ENCODE data around the gene UBE2J1.

Gene UBE2J1

GRCh38 chr6:89351671-89352277, 748 bp downstream of the UBE2J1 start:
- no peak for DNase-seq (ENCODE audit: extremely low spot score)
- ChIA-PET CTCF (interaction anchor here (0.6 to 1.4 kb wide), 3 partner anchors 15 to 243 kb away, joined by 3 to 4 read pairs (median 4); no protein-coding TSS in a partner anchor), POLR2A (interaction anchor here (0.6 to 1.3 kb wide), 7 partner anchors 9 to 212 kb away, joined by 3 to 5 read pairs (median 3); partner anchors contain the start of gene PM20D2)
- no peak for TF ChIP-seq SUZ12 (IDR thresholded peaks at IDR 0.05)
- no peak for TF ChIP-seq ELF4 (IDR thresholded peaks at IDR 0.05)
- TF ChIP-seq CTBP1 (IDR thresholded peaks at IDR 0.05; ENCODE audit: borderline replicate concordance): no peak
- TF ChIP-seq FOXK2 (IDR thresholded peaks at IDR 0.05): no peak
- no peak for TF ChIP-seq FOXA1 (IDR thresholded peaks at IDR 0.05)
- no peak for TF ChIP-seq BHLHE40 (IDR thresholded peaks at IDR 0.05; ENCODE audit: borderline replicate concordance)
- TF ChIP-seq ARNT (IDR thresholded peaks at IDR 0.05): no peak
- no peak for TF ChIP-seq FOXM1 (IDR thresholded peaks at IDR 0.05; ENCODE audit: borderline replicate concordance)
- TF ChIP-seq TARDBP (IDR thresholded peaks at IDR 0.05): no peak
- no peak for TF ChIP-seq L3MBTL2 (conservative IDR thresholded peaks at IDR 0.05)
- TF ChIP-seq ZNF384 (IDR thresholded peaks at IDR 0.05): no peak
- TF ChIP-seq LEF1 (IDR thresholded peaks at IDR 0.05; ENCODE audit: borderline replicate concordance): no peak

DNA sequence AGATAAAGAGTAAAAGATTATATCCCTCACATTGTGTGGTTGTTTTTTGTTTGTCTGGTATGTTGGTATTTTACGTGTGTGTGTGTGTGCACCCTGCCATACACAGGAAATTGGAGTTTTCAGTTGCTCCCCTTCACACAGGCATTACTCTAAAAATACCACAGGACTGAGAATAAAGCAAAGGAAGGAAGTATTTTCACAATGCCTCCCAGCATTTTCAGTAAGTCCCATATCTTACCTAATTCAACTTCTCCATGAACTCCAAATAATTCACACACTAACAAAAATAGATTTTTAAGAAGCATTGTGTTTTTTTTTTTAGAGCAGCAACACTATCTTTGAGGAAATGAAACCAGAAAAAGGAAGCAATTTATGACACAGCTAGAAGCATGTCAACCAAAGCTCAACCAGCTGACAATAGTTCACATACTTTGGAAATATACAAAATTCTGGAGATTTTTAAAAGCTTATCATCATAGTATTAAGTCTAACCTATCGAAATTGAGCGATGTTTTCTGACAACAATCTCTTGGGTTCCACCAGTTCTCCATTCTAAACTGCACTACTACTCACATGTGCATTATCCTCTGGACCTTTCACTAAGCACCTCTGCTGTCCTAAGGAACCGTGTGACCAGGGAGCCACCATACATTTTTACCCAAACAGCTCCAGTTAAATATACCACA, 2.1 kb downstream of the UBE2J1 start:
- TF ChIP-seq HDGF (IDR thresholded peaks at IDR 0.05; ENCODE audit: borderline replicate concordance): no peak
- no peak for TF ChIP-seq L3MBTL2 (conservative IDR thresholded peaks at IDR 0.05)
- TF ChIP-seq LEF1 (IDR thresholded peaks at IDR 0.05; ENCODE audit: borderline replicate concordance): no peak
- TF ChIP-seq CTBP1 (IDR thresholded peaks at IDR 0.05; ENCODE audit: borderline replicate concordance): no peak
- no peak for TF ChIP-seq ZNF384 (IDR thresholded peaks at IDR 0.05)
- no peak for TF ChIP-seq FOXM1 (IDR thresholded peaks at IDR 0.05; ENCODE audit: borderline replicate concordance)
- TF ChIP-seq, protein P1, sequence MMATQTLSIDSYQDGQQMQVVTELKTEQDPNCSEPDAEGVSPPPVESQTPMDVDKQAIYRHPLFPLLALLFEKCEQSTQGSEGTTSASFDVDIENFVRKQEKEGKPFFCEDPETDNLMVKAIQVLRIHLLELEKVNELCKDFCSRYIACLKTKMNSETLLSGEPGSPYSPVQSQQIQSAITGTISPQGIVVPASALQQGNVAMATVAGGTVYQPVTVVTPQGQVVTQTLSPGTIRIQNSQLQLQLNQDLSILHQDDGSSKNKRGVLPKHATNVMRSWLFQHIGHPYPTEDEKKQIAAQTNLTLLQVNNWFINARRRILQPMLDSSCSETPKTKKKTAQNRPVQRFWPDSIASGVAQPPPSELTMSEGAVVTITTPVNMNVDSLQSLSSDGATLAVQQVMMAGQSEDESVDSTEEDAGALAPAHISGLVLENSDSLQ (IDR thresholded peaks at IDR 0.05): no peak
- no peak for TF ChIP-seq BHLHE40 (IDR thresholded peaks at IDR 0.05; ENCODE audit: borderline replicate concordance)
- no peak for TF ChIP-seq TARDBP (IDR thresholded peaks at IDR 0.05)
- no peak for TF ChIP-seq NFRKB (IDR thresholded peaks at IDR 0.05)
- no peak for TF ChIP-seq FOXA1 (IDR thresholded peaks at IDR 0.05)
- TF ChIP-seq FOXK2 (IDR thresholded peaks at IDR 0.05): no peak
- no peak for TF ChIP-seq ELF4 (IDR thresholded peaks at IDR 0.05)
- TF ChIP-seq SP1 (IDR thresholded peaks at IDR 0.05): no peak
- TF ChIP-seq ARNT (IDR thresholded peaks at IDR 0.05): no peak
- TF ChIP-seq SUZ12 (IDR thresholded peaks at IDR 0.05): no peak
- ChIA-PET CTCF (interaction anchor here (1.7 kb wide), 1 partner anchor 22 kb away, joined by 7 read pairs; no protein-coding TSS in a partner anchor), POLR2A (interaction anchor here (0.6 kb wide), 1 partner anchor 374 kb away, joined by 3 read pairs; no protein-coding TSS in a partner anchor)
- no peak for DNase-seq (ENCODE audit: extremely low spot score)

DNA sequence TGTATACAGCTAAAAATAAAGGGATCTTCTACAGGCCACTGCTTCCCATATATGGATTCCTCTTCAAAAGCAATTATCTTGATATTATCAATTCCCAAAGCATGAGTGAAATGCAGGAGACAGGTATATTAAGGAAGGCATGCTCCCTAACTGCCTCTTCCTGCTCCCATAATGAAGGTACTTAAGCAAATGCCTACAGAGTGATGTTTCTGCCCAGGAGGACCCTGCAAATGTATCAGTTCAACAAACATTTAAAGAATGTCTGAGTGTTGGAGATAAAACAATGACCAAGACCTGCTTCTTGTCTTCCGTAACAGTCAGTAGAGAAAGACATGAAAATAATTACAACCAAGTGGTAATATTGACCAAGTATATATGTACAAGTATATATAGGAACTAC, 4.2 kb downstream of the UBE2J1 start:
- CTCF ChIA-PET: interaction anchor here (0.6 to 0.9 kb wide), 4 partner anchors 19 to 330 kb away, joined by 3 to 4 read pairs (median 3); no protein-coding TSS in a partner anchor
- no peak for DNase-seq (ENCODE audit: extremely low spot score)
- TF ChIP-seq LEF1 (IDR thresholded peaks at IDR 0.05; ENCODE audit: borderline replicate concordance) (no peak), TARDBP (IDR thresholded peaks at IDR 0.05) (no peak), FOXA1 (IDR thresholded peaks at IDR 0.05) (no peak), ARNT (IDR thresholded peaks at IDR 0.05) (no peak), SP1 (IDR thresholded peaks at IDR 0.05) (no peak), L3MBTL2 (conservative IDR thresholded peaks at IDR 0.05) (no peak), NFRKB (IDR thresholded peaks at IDR 0.05) (no peak), HDGF (IDR thresholded peaks at IDR 0.05; ENCODE audit: borderline replicate concordance) (no peak), FOXK2 (IDR thresholded peaks at IDR 0.05) (no peak), ZNF384 (IDR thresholded peaks at IDR 0.05) (no peak), CTBP1 (IDR thresholded peaks at IDR 0.05; ENCODE audit: borderline replicate concordance) (no peak)
- TF ChIP-seq, protein P1 (IDR thresholded peaks at IDR 0.05): no peak
- POLR2A ChIA-PET: interaction anchor here (1.1 to 1.6 kb wide), 3 partner anchors 9 to 268 kb away, joined by 3 to 4 read pairs (median 3); partner anchors contain the start of gene PNRC1

- TF ChIP-seq, protein P1 (IDR thresholded peaks at IDR 0.05): no peak
- TF ChIP-seq ELF4 (IDR thresholded peaks at IDR 0.05) (no peak), HDGF (IDR thresholded peaks at IDR 0.05; ENCODE audit: borderline replicate concordance) (no peak), SP1 (IDR thresholded peaks at IDR 0.05) (no peak), CTBP1 (IDR thresholded peaks at IDR 0.05; ENCODE audit: borderline replicate concordance) (no peak), LEF1 (IDR thresholded peaks at IDR 0.05; ENCODE audit: borderline replicate concordance) (no peak), NFRKB (IDR thresholded peaks at IDR 0.05) (no peak)
- POLR2A ChIA-PET: interaction anchor here (0.8 to 1.6 kb wide), 4 partner anchors 9 to 385 kb away, joined by 3 to 5 read pairs (median 4); partner anchors contain the start of genes PNRC1 and RNGTT
- DNase-seq (ENCODE audit: extremely low spot score): no peak
- CTCF ChIA-PET: interaction anchor here (0.6 to 0.8 kb wide), 2 partner anchors 20 to 283 kb away, joined by 3 read pairs; no protein-coding TSS in a partner anchor
These were observed 4.7 kb downstream of the UBE2J1 start for GRCh38 chr6:89347825-89348224.

DNA sequence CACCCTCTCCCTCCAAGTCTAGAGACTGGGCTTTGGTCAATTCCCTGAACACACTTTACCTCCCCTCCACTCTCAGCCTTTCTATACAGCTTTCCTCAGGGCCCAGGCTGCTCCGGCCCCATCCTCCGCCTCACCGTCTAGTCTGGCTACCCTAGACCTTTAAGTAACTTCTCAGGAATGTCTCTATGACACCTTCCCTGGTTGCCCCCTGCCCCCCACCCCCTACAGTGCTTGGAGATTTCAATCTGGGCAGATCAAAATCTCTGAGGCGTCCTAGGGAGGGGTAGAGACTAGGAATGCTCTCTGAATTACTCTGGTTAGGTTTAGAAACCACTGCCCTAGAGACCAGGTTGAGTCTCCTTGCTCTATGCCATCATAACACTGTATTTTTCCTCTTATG, 6.1 kb downstream of the UBE2J1 start:
- TF ChIP-seq SUZ12 (IDR thresholded peaks at IDR 0.05) (no peak), ELF4 (IDR thresholded peaks at IDR 0.05) (no peak), BHLHE40 (IDR thresholded peaks at IDR 0.05; ENCODE audit: borderline replicate concordance) (no peak), FOXM1 (IDR thresholded peaks at IDR 0.05; ENCODE audit: borderline replicate concordance) (no peak), ARNT (IDR thresholded peaks at IDR 0.05) (no peak), SP1 (IDR thresholded peaks at IDR 0.05) (no peak)
- POLR2A ChIA-PET: no interaction called here
- no peak for DNase-seq (ENCODE audit: extremely low spot score)
- CTCF ChIA-PET: interaction anchor here (0.6 to 1.1 kb wide), 3 partner anchors 22 to 254 kb away, joined by 3 to 6 read pairs (median 3); no protein-coding TSS in a partner anchor

Data from HEK293T (cell line).